ELF-1 (cell line): ENCODE results near the gene ADORA1.
A peak's percentile ranks its signal among the peaks of the same experiment; 100 is the strongest.

Experiments
- DNase-seq: peaks from one replicate; pipeline ENCODE4 v3.0.0-alpha.2; 2016; ENCODE audit warnings: low read depth, low spot score

ADORA1 gene

GRCh38 chr1:203093754-203094410, 33.6 kb upstream of the ADORA1 start:
- DNase-seq: no peak

- DNase-seq: no peak
Measured at GRCh38 chr1:203095061-203095690, 32.4 kb upstream of the ADORA1 start.

- no peak for DNase-seq
Measured at GRCh38 chr1:203096566-203096965, 31.0 kb upstream of the ADORA1 start.

GRCh38 chr1:203097001-203097400, 30.5 kb upstream of the ADORA1 start:
- DNase-seq: no peak

- no peak for DNase-seq
Measured at GRCh38 chr1:203098445-203098844, 29.1 kb upstream of the ADORA1 start.

- DNase-seq: no peak
Measured at GRCh38 chr1:203098914-203099520, 28.5 kb upstream of the ADORA1 start.

GRCh38 chr1:203099805-203100515, 27.6 kb upstream of the ADORA1 start:
- DNase-seq: no peak

GRCh38 chr1:203100516-203100869, 27.0 kb upstream of the ADORA1 start:
- no peak for DNase-seq

GRCh38 chr1:203101813-203102634, 25.5 kb upstream of the ADORA1 start:
- DNase-seq: peak; percentile 36

- DNase-seq: no peak
Measured at GRCh38 chr1:203103216-203103615, 24.3 kb upstream of the ADORA1 start.

GRCh38 chr1:203103829-203104495, 23.6 kb upstream of the ADORA1 start:
- no peak for DNase-seq

- no peak for DNase-seq
Measured at GRCh38 chr1:203104789-203105390, 22.6 kb upstream of the ADORA1 start.

- DNase-seq: no peak
Measured at GRCh38 chr1:203112475-203112874, 15.1 kb upstream of the ADORA1 start.

GRCh38 chr1:203113308-203113707, 14.2 kb upstream of the ADORA1 start:
- no peak for DNase-seq

- DNase-seq: no peak
Measured at GRCh38 chr1:203114202-203114601, 13.3 kb upstream of the ADORA1 start.

GRCh38 chr1:203116091-203116820, 11.3 kb upstream of the ADORA1 start:
- no peak for DNase-seq

- DNase-seq: peak; percentile 94
Measured at GRCh38 chr1:203117611-203118575, 9.6 kb upstream of the ADORA1 start.

- DNase-seq: no peak
Measured at GRCh38 chr1:203120325-203121153, 7.0 kb upstream of the ADORA1 start.
